NK-92 treated with Interleukin-12 subunit alpha and Interleukin-12 subunit beta, amount 100 ng/mL, for 24 hours (cell line): ENCODE data around the gene GUCY2F.

Experiments
- DNase-seq: peaks from one replicate; lab custom pipeline; 2025; lab: John Stamatoyannopoulos, UW

The GUCY2F gene

GRCh38 chrX:109393859-109394258, 88.0 kb downstream of the GUCY2F start:
- no peak for DNase-seq

- no peak for DNase-seq
Measured at GRCh38 chrX:109392895-109393294, 89.0 kb downstream of the GUCY2F start.

- DNase-seq, result no peak
Measured at GRCh38 chrX:109390556-109390955, 91.3 kb downstream of the GUCY2F start.

- DNase-seq, result no peak
Measured at GRCh38 chrX:109389917-109390316, 92.0 kb downstream of the GUCY2F start.

GRCh38 chrX:109384699-109385098, 97.2 kb downstream of the GUCY2F start:
- no peak for DNase-seq

GRCh38 chrX:109382332-109382731, 99.6 kb downstream of the GUCY2F start:
- DNase-seq, result no peak

- DNase-seq, result no peak
Measured at GRCh38 chrX:109378281-109378680, 103.6 kb downstream of the GUCY2F start.

GRCh38 chrX:109374262-109374960, 107.5 kb downstream of the GUCY2F start:
- no peak for DNase-seq

- DNase-seq, result no peak
Measured at GRCh38 chrX:109373468-109373867, 108.4 kb downstream of the GUCY2F start.

- DNase-seq, result no peak
Measured at GRCh38 chrX:109372716-109373115, 109.2 kb downstream of the GUCY2F start.

- DNase-seq, result no peak
Measured at GRCh38 chrX:109372291-109372690, 109.6 kb downstream of the GUCY2F start.

GRCh38 chrX:109362101-109362500, 119.8 kb downstream of the GUCY2F start:
- DNase-seq, result no peak

- DNase-seq, result no peak
Measured at GRCh38 chrX:109360301-109360700, 121.6 kb downstream of the GUCY2F start.

- no peak for DNase-seq
Measured at GRCh38 chrX:109357706-109358105, 124.2 kb downstream of the GUCY2F start.

- DNase-seq, result no peak
Measured at GRCh38 chrX:109356684-109357083, 125.2 kb downstream of the GUCY2F start.

- DNase-seq, result no peak
Measured at GRCh38 chrX:109352066-109352588, 129.8 kb downstream of the GUCY2F start.

- DNase-seq, result no peak
Measured at GRCh38 chrX:109351557-109351956, 130.3 kb downstream of the GUCY2F start.

GRCh38 chrX:109350551-109350950, 131.3 kb downstream of the GUCY2F start:
- no peak for DNase-seq

GRCh38 chrX:109350051-109350450, 131.8 kb downstream of the GUCY2F start:
- DNase-seq, result no peak

GRCh38 chrX:109347632-109348031, 134.3 kb downstream of the GUCY2F start:
- DNase-seq, result no peak

GRCh38 chrX:109346491-109346890, 135.4 kb downstream of the GUCY2F start:
- DNase-seq, result no peak

- DNase-seq, result no peak
Measured at GRCh38 chrX:109345856-109346255, 136.0 kb downstream of the GUCY2F start.

- DNase-seq, result no peak
Measured at GRCh38 chrX:109344678-109345077, 137.2 kb downstream of the GUCY2F start.

- no peak for DNase-seq
Measured at GRCh38 chrX:109344101-109344500, 137.8 kb downstream of the GUCY2F start.
